HG03135 (cell line): ENCODE data around the gene BCAS1.

Experiments used
- ATAC-seq: cut with Tn5 transposase; IDR thresholded peaks from one replicate; pipeline ENCODE4 v1.9.1; 2021; ENCODE audit warnings: mild to moderate bottlenecking, moderate library complexity; ENCODE audit not compliant: unreplicated experiment

BCAS1 gene

DNA sequence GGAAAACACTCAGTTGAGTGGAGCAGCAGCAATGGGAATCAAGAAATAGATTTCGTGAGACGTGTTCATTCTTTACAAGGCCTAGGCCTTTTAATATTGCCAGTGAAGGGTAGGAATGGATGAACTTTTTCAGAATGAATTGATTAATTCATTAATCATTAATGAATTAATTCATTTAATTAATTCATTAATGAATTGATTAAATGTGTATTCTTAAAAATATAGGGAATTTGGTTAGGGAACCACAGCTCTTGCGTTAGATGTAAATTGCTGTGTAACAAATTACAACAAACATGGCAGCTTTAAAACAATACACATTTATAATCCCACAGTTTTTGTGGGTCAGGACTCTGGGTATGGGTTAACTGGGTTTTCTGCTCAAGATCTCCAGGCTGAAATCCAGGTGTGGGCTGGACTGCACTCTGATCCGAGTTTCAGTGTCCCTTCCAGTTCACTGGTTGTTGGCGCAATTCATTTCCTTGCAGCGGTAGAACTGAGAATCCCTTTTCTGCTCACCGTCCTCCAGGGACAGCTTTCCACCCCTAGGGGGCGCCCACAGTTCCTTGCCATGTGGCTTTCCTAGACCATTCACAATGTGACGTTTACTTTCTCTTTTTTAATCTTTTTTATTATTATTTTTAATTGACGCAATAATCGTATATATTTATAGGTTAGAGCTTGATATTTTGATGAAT, 32.8 kb upstream of the BCAS1 start:
- peak; percentile 94 for ATAC-seq

DNA sequence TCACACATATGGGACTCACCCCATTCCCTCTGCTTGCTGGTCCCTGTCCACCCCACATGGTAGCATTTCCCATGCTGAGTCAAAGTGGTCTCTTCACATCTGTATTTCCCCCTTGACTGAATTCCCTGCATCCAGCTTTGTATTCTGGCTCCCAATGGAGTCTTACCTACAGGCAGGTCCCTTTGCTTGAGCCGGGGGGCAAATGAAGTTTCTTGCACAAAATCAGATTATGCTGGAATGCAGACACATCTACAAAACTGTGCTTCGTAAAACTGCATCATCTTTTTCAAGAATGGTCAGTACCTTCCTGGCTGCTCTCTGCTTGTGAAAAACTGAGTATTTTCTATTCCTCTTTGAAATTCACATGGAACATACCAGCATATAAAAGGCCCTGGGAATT, 32.1 kb upstream of the BCAS1 start:
- ATAC-seq = no peak

DNA sequence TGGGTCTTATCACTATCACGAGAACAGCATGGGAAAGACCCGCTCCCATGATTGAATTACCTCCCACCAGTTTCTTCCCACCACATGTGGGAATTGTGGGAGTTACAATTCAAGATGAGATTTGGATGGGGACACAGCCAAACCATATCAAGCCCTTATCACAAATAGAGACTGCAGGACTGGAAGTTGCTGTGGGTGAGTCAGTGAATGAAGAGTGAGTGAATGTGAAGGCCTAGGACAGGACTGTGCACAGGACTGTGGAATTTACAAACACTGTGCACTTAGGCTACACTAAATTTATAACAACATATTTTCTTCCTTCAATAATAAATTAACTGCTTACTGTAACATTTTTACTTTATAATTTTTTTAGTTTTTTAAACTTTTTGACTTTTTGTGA, 30.2 kb upstream of the BCAS1 start:
- ATAC-seq = no peak

DNA sequence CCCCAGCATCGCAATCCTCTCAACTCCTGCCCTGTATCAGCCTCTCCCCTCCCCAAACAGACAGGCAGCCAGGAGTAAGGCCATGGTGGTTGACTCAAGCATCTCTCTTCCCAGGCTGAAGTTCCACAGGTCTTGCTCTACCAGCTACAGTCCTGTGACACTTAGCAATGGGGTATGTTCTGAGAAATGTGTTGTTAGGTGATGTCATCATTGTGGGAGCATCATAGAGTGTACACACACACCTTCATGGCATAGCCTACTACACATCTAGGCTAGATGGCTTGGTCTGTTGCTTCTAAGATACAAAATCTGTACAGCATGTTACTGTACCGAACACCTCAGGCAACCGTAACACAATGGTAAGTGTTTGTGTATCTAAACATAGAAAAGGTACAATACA, 29.5 kb upstream of the BCAS1 start:
- no peak for ATAC-seq

DNA sequence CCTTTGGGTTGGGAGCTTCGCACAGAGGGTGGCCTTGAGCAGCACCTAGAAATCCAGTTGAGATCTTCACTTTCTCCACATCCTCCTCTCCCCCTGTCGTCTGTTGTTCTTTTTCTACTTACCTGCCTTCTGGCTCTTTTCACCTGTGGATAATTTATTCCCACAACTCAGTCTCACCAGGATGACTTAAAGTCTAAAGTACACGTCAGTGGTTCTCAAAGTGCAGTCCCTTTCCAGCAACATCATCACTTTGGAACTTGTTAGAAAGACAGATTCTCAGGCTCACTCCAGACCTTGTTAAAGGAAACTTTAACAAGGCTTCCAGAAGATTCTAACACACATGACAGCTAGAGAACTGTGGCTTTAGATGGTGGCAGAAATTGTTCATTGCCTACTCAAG, 27.7 kb upstream of the BCAS1 start:
- no peak for ATAC-seq

DNA sequence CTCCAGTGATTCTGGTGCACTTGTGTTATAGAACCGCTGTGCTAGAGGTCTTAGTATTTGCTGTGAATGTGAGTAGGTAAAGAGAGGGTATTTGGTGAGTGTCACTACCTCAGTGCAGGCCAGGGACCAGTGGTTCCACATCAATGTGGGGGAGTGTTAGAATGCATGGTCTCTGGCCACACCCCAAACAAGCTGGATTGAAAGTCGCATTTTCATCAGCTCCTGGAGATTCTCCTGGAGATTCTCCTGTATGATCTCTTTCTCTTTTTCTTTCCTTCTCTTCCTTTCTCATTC, 26.8 kb upstream of the BCAS1 start:
- ATAC-seq = no peak

DNA sequence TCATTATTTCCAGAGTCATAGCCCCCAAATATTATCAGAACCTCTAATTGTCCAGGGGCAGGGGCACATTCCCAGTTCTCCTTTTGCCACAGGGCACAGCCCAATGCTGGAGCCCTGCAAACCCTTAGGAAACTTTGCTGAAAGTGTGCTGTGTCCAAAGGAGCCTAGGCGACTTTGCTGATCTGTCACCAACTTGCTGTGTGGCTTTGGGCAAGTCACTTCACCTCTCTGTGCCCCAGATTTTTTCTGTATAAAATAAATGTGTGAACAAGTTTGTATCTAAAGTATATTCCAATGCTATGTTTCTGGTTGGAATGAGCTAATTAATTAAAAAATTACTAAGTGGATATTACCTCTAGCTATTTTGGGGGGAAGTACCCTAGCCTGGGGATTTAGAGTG, 25.4 kb upstream of the BCAS1 start:
- ATAC-seq = no peak

DNA sequence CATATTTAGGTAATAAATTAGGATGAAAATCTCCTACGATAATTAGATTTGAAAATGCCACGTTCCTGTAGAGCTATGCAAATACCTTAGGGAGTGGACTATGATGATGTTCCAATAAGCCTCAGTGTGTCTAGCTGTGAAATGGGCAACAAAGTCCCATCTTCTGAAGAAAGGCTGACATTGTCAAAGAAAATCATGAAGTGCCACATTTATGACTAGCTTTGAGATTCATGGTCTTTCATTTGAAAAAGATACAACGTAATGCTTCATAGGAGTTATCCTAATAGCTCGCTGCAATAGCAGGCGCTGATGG, 23.8 kb upstream of the BCAS1 start:
- ATAC-seq = no peak

DNA sequence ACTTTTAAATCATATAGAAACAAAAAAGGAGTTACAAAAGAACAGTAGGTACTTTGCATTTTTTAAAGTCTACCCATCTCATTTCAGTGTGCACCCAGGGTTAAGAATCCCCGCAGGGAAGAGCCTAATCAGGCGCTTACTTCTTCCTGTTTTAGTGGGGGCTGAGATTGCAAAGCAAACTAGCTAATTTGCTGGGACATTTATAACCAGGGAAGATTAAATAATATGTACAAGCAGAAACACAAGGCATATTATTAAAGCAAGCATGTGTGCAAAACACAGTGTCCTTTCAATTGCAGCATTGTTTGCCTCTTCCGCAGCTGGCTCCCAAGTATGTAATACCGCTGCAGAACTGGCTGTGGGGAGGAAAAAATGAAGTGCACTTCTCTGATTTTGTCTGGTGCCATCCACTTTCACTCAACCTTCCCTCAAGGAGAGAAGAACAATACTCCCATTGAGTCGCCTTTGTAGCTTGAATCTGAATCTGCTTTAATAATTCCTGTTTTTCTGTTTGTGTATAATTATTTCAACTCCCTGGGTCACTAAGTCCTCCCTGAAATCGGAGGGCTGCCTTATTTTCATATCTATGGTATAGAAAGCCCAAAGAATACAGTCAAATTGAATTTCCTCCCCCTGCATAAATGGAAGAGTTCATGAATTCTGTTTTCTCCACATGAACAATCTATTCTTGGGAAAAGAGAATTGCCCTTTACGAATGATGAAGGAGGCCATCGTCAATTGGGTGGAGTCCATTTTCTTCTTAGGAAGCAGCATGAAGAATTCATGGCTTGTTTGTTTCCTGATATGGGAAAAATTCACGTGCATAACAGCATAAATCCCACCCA, 23.3 kb upstream of the BCAS1 start:
- no peak for ATAC-seq

DNA sequence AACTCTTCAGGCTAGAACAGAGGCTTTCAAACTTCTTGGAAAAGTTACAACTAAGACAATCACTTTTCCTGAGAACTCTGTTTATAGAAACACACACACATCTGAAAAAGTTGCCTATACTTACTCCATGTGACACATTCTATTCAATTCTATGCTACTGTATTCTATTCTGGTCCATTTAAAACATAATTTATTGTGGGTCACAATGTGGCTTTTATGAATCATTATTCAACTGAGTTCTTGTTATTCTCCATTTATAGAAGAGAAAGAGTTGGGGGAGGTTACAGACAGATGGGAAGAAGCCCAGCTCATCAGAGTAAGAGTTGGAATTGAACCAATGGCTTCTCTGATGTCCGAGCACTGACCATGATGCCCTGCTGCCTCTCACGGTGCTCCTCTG, 21.6 kb upstream of the BCAS1 start:
- ATAC-seq = no peak

DNA sequence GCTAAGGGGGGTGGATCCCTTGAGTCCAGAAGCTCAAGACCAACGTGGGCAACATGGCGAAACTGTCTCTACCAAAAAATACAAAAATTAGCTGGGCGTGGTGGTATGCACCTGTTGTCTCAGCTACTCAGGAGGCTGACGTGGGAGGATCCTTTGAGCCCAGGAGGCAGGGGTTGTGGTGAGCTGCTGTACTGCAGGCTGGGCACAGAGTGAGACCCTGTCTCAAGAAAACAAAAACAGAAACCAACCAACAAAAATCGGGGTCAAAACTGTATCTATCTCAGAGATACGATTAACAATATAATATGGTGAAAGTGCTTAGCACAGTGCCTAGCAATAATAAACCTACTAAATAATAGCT, 20.7 kb upstream of the BCAS1 start:
- no peak for ATAC-seq

DNA sequence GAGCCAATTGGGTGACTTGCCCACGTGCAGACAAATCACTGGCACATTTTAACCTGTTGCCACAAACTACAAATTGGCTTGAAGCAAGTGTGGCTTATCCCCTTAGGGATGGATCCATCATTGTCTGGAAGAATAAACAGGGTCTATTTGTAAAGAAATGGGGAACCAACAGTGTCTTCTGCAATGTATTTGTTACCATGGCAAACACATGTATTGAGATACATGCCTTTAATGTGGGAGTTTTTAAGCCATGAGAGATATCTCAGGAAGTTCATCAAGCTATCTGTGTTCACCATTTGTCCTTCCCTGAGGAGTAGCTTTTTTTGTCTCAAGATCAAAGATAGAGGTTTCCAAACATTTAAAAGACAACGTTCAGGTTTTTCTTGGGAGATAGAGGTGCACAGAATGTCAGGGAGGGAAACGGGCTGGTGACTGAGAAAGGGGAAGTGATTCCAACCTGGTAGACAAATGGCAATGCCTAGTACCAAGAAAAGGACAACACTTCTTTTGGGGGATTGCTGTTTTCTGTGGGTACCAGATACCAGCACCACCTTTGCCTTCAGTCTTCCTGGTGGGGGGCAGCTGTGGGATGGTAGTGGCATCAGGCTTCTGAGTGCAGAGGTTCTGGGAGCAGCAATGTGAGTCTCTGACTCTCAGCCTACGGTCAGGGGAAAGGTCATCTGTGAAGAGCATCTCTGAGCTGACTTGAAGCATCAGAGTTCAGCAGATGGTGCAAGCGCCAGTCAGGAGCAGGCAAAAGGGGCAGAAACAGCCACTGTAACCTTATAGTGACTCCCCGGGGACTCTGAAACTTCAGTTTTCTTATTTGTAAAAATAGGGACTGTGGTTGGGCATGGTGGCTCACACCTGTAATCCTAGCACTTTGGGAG, 20.1 kb upstream of the BCAS1 start:
- no peak for ATAC-seq

DNA sequence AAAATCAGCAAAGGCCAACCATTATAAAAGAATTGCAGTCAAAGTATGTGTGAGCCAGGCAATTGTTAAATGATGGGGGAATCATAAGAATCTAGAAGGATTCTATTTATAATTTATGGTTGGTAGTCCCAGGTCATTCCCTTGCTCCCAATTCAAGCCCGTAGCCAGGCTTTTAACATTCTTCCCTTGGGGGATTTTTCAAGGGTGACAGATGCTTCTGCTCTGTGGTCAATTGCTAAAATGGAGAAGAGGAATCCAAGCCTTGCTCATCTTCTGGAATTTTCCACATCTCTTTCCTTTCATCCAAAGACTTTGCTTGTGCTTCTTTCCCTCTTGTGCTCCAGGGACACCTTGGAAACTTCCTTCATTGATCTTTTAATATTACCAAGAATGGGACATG, 18.0 kb upstream of the BCAS1 start:
- ATAC-seq = no peak

DNA sequence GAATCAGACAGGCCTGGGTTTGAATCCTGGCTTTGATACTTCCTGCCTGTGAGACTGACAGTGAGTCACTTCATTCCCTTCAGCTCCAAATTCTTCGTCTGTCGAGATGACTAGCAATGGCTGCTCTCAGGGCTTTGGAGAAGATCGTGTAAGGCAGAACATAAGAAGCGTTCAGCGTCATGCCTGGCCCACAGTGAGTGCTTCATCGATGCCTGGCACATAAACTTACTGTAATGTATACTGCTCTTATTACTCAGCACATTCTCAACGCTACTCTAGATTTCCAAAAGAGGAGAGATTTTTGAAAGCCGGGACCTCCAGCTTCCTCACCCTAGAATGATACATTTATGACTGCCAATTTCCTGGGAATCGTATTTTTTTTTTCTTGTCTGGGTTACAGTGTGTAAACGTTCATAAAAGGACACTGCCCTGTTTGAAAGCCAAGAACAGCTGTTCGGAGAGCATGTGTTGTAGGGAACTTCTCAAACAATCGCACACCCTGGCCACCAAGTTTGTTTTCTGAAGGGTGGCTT, 16.2 kb upstream of the BCAS1 start:
- ATAC-seq = no peak

DNA sequence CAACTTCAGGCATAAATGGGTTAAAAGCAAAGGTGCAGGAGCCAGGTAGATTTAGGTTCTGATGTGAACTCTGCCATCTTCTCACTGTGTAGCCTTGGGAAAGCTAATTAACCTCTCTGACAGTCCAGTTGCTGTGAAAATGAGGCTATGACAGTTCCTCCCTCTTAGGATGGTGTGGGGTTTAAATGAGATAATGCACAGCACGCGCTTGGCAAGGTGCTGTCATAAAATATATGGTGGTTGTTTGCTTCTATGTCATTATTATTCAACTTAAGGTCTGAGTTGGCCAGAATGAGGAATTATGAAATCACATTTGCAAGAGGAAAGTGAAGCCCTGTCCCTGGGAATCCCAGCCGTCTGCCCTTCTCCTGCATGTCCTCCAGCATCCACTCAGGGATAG, 15.5 kb upstream of the BCAS1 start:
- ATAC-seq = no peak

DNA sequence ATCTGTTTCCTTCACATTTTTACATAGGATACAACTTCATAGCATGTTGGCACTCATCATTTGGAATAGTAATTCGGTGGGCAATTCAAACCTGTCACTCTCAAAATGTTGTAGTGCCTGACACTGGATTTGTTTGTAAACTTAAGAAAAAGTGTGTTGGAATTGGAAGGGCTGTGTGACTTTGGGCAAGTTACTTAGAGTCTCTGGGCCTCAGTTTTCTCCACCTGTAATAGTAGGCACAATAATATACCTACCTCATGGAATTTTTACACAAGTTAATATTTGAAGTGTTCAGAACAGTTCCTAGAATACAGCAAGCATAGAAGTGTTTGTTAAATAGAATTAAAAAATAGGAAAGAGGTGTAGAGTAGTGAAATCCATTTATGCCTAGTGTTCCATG, 15.0 kb upstream of the BCAS1 start:
- no peak for ATAC-seq

DNA sequence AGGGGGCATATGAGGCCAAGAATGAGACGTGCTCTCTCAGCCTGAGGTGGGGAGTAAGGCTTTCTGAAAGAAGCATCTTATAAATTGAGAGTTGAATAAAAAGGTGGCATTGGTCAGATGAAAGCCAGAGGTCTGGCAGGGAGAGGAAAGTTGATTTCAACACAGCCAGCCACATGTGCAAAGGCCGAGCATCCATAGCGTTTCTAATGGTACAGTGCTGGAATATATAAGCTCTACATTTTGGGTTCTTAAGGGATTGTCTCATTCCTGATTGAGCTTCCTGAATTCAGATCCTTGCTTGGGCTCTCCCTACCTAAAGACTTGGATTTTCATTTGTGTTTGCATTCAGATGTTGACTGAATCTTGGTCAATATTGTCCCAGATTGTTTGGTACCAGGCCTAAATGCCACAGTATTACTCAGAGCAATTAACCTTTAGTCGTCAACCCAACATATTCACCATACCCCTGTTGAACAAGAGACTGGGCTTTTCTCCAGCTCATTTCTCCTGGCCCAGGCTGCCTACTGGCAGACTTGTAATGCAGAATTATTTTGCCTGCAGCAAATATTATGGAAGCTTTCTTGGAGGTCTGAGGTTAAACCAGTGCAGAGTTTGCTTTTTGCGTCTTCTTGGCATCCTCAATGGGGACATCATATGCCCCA, 14.5 kb upstream of the BCAS1 start:
- no peak for ATAC-seq

DNA sequence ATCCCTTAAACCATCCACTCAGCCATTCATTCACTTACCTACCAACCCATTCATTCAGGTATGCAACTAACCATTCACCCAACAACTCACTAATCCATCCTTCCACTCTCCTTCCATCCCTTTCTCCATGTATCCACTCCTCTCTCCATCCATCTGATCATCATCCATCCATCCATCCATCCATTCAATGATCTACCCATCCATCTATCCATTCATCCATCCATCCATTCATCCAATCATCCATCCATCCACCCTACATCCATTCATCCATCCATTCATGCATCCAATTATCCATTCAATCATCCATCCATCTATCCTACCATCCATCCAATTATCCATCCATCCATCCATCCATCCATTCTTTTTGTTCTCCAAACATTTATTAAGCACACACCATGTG, 13.8 kb upstream of the BCAS1 start:
- no peak for ATAC-seq

DNA sequence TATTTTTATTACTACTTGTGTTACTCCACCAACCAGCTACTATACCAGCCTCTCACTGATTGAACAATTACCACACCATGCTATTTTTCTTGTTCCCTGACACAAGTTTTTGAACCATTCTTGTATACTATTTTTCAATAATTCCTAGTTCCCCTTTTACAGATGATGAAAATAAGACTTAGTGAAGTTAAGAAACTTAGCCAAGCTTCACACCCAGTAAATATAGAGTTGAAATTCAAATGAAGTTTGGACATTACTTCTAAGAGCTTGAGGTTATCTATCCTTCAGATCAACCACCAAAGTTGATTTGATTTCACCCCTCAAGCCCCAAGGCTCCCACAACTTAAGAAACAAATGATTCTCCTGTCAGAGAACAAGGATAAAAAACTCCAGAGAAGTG, 13.1 kb upstream of the BCAS1 start:
- no peak for ATAC-seq

DNA sequence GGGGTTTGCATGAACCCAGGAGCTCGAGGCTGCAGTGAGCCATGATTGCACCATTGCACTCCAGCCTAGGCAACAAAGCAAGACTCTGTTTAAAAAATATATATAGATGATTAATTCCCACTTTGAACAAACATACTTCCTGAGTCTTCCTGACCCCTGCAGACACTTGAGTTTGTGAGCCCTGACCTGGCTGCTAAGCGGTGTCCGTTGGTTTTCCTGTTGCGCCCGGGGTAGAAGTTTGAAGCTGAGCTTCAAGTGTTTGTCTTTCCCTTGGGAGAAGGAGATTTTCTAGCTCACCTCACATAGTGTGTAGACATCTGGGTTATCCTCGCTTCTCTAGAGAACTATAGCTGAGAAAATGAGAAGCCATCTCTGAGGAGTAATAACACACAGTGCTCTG, 11.7 kb upstream of the BCAS1 start:
- ATAC-seq = no peak

DNA sequence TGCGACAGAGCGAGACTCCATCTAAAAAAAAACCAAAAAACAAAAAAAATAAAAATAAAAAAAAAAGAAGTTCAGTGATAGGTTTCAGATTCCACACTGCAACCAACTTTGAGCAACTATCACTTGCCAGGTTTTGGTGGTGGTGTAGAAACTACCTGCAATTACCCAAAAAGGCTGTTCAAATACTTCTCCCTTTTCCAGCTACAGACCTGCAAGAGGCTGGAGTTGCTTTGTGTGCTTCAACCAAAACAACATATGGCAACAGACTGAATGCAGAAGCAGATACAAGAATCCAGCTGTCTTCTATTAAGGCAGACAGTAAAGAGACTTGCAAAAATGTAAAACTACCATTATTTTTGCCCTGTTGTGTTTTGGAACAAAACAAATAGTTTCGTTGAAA, 9.3 kb upstream of the BCAS1 start:
- ATAC-seq = no peak
